GM10248 (cell line): ENCODE results near the gene R3HDM4.

Experiments
- CTCF ChIA-PET: fragments of 300-600 bp; sonication (Branson Sonifier 250); formaldehyde crosslinking; extraction: SDS; loops from one replicate; lab custom pipeline; 2021; ENCODE audit warnings: antibody characterized with exemption; lab: Yijun Ruan, JAX
- POLR2A ChIA-PET: fragments of 350-650 bp; sonication (Branson Sonifier 250); formaldehyde crosslinking; extraction: SDS; loops from one replicate; lab custom pipeline; 2020; ENCODE audit warnings: antibody characterized with exemption; lab: Yijun Ruan, JAX
- DNase-seq: peaks from one replicate; pipeline ENCODE4 v3.0.0; 2012; ENCODE audit errors: extremely low spot score
- TF ChIP-seq, protein P1 (sequence below): IDR thresholded peaks from 2 replicates; pipeline ENCODE4 v1.5.1; 2012; ENCODE audit warnings: mild to moderate bottlenecking, low read depth; ENCODE audit errors: extremely low read depth, missing control alignments, control extremely low read depth

R3HDM4 gene

DNA sequence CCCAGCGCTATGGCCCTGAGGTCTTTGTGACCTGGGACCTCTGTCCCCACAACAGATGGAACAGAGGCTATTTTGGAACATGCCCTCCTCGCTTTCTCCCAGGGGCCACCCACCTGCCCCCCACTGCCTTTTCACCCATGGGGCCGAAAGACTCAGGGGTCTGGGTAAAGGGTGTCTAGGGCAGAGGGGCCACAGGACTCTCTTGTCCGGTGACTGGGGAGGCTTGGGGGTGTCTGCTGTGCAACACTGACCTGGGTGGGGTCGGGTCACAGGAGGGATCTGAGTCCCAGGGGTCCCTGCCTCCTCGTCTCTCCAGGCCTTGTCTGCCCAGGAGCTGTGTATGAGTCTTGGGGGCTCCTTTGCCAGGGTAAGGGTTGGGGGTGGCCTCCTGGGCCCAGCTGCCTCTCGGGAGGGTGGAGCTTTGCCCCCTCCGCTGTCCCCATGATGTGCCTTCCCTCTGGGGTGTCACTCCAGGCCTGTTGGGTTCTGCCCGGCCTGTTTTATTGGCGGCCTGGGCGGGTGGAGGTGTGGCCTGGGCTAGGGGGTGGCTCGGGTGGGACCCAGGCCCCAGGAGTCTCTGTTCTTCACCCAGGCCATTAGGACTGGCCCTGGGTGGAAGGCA is 14.9 kb upstream of the R3HDM4 start:
- POLR2A ChIA-PET, result no interaction called here
- TF ChIP-seq, protein P1, sequence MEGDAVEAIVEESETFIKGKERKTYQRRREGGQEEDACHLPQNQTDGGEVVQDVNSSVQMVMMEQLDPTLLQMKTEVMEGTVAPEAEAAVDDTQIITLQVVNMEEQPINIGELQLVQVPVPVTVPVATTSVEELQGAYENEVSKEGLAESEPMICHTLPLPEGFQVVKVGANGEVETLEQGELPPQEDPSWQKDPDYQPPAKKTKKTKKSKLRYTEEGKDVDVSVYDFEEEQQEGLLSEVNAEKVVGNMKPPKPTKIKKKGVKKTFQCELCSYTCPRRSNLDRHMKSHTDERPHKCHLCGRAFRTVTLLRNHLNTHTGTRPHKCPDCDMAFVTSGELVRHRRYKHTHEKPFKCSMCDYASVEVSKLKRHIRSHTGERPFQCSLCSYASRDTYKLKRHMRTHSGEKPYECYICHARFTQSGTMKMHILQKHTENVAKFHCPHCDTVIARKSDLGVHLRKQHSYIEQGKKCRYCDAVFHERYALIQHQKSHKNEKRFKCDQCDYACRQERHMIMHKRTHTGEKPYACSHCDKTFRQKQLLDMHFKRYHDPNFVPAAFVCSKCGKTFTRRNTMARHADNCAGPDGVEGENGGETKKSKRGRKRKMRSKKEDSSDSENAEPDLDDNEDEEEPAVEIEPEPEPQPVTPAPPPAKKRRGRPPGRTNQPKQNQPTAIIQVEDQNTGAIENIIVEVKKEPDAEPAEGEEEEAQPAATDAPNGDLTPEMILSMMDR, result no peak
- no peak for DNase-seq
- CTCF ChIA-PET, result interaction anchor here (1.1 kb wide), 1 partner anchor 56 kb away, joined by 4 read pairs; the partner anchor contains the start of gene WDR18

DNA sequence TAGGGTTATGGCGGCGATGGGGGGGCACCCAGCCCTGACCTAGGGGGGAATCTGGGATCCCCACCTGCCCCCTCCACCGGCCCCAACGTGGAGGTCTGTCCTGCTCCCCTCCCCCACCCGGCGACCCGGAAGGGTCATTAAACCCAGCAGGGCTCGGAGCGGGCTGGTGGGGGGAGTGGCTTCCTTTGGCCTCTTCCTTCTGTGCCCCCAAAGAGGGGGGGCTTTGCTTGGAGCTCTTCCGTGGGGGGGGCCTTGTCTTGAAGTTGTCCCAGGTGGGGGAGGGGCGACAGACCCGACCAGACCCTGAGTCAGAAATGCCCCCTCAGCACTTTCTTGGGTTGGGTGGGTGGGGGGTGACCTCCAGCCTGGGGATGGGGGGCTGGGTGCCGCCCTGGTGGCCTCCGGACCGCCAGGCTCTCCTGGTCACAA is 14.3 kb upstream of the R3HDM4 start:
- TF ChIP-seq, protein P1, result no peak
- ChIA-PET CTCF (interaction anchor here (1.1 kb wide), 1 partner anchor 57 kb away, joined by 4 read pairs; the partner anchor contains the start of gene WDR18), POLR2A (no interaction called here)
- DNase-seq, result no peak

DNA sequence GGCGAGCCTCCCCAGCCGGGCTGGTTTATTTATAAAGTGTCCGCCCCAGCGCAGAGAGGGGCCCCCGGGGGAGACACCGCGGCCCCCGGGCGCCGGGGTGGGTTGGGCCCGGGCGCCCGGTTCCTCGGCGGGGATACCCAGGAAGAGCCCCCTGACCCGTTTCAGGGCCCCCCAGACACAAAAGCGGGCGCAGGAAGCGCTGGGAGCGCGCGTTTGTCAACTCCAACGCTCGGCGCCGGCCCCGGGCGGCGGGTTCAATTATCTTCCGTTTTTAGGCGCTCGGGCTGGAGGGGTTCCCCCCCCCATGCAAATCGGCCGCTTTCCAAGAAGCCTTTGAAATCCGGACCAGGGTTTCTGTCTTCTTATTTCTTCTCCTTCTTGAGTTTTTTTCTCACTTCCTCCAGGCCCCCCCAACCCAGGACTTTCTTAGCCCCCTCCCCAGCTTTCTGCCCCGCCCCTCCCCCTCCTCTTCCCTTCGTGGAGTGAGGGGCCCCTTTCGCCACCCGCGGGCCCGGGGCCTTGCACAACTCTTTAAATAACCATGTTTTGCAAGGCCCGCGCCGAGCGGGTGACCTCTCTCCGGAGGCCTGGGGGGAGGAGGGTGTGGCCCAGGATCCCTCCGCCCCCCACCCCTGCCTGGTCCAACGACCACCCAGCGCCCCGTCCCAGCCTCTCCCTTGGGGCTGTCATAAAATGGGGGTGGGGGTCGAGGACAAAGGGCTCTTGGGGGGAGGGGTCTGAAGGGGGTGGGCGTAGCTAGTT is 13.8 kb upstream of the R3HDM4 start:
- CTCF ChIA-PET, result interaction anchor here (1.1 kb wide), 1 partner anchor 58 kb away, joined by 4 read pairs; the partner anchor contains the start of gene WDR18
- POLR2A ChIA-PET, result no interaction called here
- TF ChIP-seq, protein P1, result no peak
- DNase-seq, result peak; percentile 75

DNA sequence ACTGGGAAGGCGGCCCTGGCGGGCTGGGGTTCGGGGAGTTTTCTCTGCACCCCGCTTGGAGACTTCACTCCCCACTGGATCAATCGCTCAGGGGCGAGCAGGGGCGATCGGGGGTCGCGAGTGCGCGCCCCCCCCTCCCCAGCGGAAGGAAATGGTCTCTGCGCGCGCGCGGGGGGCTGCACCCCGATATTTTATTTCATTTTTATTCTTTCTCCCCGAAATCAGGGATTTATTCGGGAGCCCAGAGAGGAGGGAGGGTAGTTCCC is 13.2 kb upstream of the R3HDM4 start:
- DNase-seq, result no peak
- TF ChIP-seq, protein P1, result no peak
- CTCF ChIA-PET, result no interaction called here
- POLR2A ChIA-PET, result no interaction called here

DNA sequence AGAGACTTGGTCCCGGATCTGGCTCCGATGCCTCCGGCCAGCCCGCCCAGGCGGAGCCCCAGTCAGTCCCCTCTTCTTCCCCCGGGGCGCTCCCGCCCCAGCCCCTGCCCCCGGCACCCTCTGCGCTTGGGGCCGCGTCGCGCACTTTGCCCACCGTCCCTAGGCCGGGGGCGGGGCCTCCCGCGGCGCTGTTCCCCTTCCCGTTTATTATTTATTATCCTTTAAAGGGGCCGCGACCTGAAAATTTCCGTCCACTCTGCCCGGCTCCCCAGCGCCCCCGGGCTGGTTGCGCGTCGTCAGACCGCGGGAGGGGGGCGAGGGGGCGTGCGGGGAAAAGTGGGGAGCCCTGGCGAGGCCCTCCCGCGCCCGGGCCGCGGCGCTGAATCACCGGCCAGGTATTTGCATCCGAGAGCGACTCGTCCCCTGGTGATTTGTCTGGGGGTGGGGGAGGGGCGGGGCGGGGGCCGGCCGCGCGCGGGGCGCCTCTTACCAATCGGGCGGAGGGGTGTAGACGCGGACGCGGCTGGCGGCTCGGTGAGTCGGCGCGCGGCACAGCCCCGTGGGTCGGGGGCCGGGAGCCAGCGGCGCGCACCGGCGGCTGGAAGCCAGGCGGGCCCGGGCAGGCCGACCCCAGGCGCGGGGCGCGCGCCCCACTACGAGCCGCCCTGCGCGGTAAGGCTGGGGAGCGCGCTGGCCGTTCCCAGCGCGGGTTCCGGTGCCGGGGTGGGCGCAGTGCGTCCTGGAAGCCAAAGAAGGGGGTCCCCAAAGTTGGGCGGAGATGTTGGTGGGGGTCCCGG is 12.7 kb upstream of the R3HDM4 start, which contains the start of gene ARID3A:
Gene ARID3A, plus strand, starts transcription at position 510 of the 797 bp plus-strand sequence. CDS start 3,494 bp downstream, outside the sequence.
- ChIA-PET POLR2A (no interaction called here), CTCF (interaction anchor here (1.8 to 7.1 kb wide), 2 partner anchors 21 to 59 kb away, joined by 3 to 136 read pairs; partner anchors contain the start of gene WDR18)
- TF ChIP-seq, protein P1, result no peak
- peak; percentile 88 for DNase-seq

DNA sequence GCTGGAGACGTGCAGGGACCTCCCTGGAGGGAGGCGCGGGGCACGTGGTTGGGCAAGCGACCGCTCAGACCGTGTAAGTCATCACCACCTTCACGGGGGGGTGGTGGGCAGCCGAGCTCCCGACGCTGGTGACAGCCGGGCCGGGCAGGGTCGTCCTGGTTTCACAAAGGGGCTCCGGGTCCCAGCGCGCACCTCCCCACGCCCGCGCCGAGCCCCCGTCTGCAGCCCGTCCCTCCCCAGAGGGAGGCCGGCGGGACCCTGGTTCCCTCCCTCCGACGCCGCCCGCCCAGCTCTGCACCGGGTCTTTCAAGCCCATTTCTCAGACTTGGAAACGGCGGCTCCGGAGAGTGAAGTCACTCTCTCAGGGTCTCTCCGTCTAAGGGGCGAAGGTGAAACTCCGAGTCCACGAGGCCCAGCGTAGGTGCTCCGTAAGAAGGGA is 12.1 kb upstream of the R3HDM4 start:
- TF ChIP-seq, protein P1, result no peak
- POLR2A ChIA-PET, result no interaction called here
- CTCF ChIA-PET, result interaction anchor here (1.0 to 7.1 kb wide), 4 partner anchors 17 to 156 kb away, joined by 3 to 136 read pairs (median 6); partner anchors contain the start of gene WDR18
- DNase-seq, result no peak
